Left lung (tissue), 10 donors: ENCODE data around the gene POLR2C. TPM values are rescaled to one million over a fixed set of nuclear protein-coding genes. Genes with fewer than 3 reads are reported as not detected.

Experiments
- ATAC-seq: fragments of 200-7000 bp; cut with Tn5 transposase; one replicate; pipeline ENCODE4 v1.9.1; 2020; ENCODE audit warnings: moderate library complexity
- DNase-seq, 4 donors: peaks; one replicate each; pipeline ENCODE4 v3.0.0-alpha.2; 2013 to 2020
- H3K27ac ChIP-seq, 2 donors: fragments of 200-600 bp; sonication (generic) in 1 of 2; one replicate each; pipeline versions ENCODE4 v1.5.0 to v1.8.0; 2020 to 2021
- H3K27me3 ChIP-seq, 2 donors: fragments of 200-600 bp; sonication (generic) in 1 of 2; one replicate each; pipeline versions ENCODE4 v1.5.0 to v1.8.0; 2020 to 2021
- H3K36me3 ChIP-seq, 2 donors: fragments of 200-600 bp; sonication (generic) in 1 of 2; one replicate each; pipeline versions ENCODE4 v1.5.0 to v1.8.0; 2020 to 2021
- H3K4me1 ChIP-seq, 2 donors: fragments of 200-600 bp; one replicate each; pipeline ENCODE4 v1.8.0; 2021
- H3K4me3 ChIP-seq, 2 donors: fragments of 200-600 bp; sonication (generic) in 1 of 2; one replicate each; pipeline versions ENCODE4 v1.5.0 to v1.8.0; 2020 to 2021; ENCODE audit warnings: mild to moderate bottlenecking in 1 of 2
- H3K9me3 ChIP-seq, 2 donors: fragments of 200-600 bp; sonication (generic) in 1 of 2; one replicate each; pipeline versions ENCODE4 v1.5.0 to v1.8.0; 2020 to 2021
- CTCF ChIP-seq, 2 donors: fragments of 200-600 bp; sonication (generic) in 1 of 2; IDR thresholded peaks; one replicate each; pipeline versions ENCODE4 v1.5.0 to v1.8.0; 2021; ENCODE audit warnings: antibody characterized with exemption in 2 of 2
- intact Hi-C, 2 donors: fragments of 100-400 bp; cut with DNase I; formaldehyde crosslinking; loops; one replicate each; pipeline versions ENCODE4 v1.11.2 to v1.14.2; 2022
- polyA plus RNA-seq, 6 donors: library from polyadenylated mRNA; unstranded; fragments of 120-200 nt; gene quantifications; one replicate each; pipeline ENCODE4 v1.2.1, GENCODE V29; 2013; ENCODE audit not compliant: insufficient read length in 6 of 6
- total RNA-seq, 2 donors: library from RNA; stranded (reverse); fragmentation: NEBNext Ultra II Directional; extraction: Animal tissue kit (Norgen Biotek cat#: 25700); gene quantifications; one replicate each; pipeline ENCODE4 v1.2.1, GENCODE V29; 2021
- donor health status: DM: no; HTN: yes; CAD: no.
- donor health status: DM: no; HTN: no; CAD: no.

POLR2C gene
- total and polyA plus RNA-seq, 8 donors: 71.0 to 85.9 (median 81.9) TPM

GRCh38 chr16:57474671-57475661 lies 12.5 kb downstream of the POLR2C start:
- DNase-seq: no peak
- H3K36me3 ChIP-seq: peaks cover 0 to 51% of the 10 kb centered on the region in 2 donors
- intact Hi-C loops: no loop called here
- no peak overlapping the region for H3K4me3 ChIP-seq
- H3K27me3 ChIP-seq: peaks cover 0 to 8% of the 10 kb centered on the region in 2 donors
- H3K9me3 ChIP-seq: no peaks in the 10 kb centered on the region
- H3K27ac ChIP-seq: no peak overlapping the region
- ATAC-seq: no peak
- H3K4me1 ChIP-seq: peaks cover 43 to 69% of the 10 kb centered on the region in 2 donors
- no peak for TF ChIP-seq CTCF (IDR thresholded peaks at IDR 0.05)

DNA sequence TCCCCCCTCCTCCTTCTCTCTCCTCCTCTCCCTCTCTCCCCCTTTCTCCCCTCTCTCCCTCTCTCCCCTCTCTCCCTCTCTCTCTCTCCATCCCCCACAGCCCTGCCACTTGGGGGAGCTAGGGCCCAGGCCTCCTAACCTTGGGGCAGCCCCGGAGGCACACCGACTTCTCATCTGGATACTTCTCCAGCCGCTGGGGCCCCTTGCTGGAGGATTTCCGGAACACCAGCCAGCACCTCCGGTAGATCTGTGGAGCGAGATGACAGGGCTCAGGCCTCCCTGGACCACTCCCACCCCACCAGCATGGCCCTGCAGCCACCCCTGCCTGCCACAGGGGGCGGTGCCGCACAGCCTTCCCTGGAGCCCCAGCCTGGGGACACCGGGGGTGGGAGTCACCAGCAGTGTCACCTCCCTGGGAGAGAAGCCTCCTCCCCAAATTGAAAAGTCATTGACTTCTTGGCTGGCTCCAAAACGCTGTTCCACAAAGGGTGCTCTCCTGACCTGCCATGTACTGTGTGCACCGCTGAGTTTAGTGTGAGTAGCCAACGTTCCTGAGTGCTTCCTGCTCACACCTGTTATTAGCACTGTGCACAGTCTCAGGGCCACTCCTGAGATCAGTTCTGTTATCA lies 13.3 kb downstream of the POLR2C start:
- Histone ChIP-seq H3K36me3 (peaks cover 0 to 42% of the 10 kb centered on the region in 2 donors), H3K27ac (no peak overlapping the region), H3K4me3 (no peak overlapping the region), H3K4me1 (peaks cover 49 to 69% of the 10 kb centered on the region in 2 donors), H3K27me3 (peaks cover 0 to 8% of the 10 kb centered on the region in 2 donors), H3K9me3 (no peaks in the 10 kb centered on the region)
- peak; percentile 32 to 55 for TF ChIP-seq CTCF (IDR thresholded peaks at IDR 0.05)
- peak in 2 of 4 donors; percentile 50 to 84 for DNase-seq
- peak; percentile 24 for ATAC-seq
- intact Hi-C loops: no loop called here

GRCh38 chr16:57476546-57477410 lies 14.3 kb downstream of the POLR2C start:
- intact Hi-C loops: no loop called here
- peaks cover 0 to 33% of the 10 kb centered on the region in 2 donors for H3K36me3 ChIP-seq
- TF ChIP-seq CTCF (IDR thresholded peaks at IDR 0.05): no peak
- H3K27me3 ChIP-seq: peaks cover 0 to 8% of the 10 kb centered on the region in 2 donors
- H3K9me3 ChIP-seq: no peaks in the 10 kb centered on the region
- no peak overlapping the region for H3K4me3 ChIP-seq
- ATAC-seq (peak; percentile 6), DNase-seq (no peak)
- H3K4me1 ChIP-seq: peaks cover 48 to 62% of the 10 kb centered on the region in 2 donors
- H3K27ac ChIP-seq: no peak overlapping the region

DNA sequence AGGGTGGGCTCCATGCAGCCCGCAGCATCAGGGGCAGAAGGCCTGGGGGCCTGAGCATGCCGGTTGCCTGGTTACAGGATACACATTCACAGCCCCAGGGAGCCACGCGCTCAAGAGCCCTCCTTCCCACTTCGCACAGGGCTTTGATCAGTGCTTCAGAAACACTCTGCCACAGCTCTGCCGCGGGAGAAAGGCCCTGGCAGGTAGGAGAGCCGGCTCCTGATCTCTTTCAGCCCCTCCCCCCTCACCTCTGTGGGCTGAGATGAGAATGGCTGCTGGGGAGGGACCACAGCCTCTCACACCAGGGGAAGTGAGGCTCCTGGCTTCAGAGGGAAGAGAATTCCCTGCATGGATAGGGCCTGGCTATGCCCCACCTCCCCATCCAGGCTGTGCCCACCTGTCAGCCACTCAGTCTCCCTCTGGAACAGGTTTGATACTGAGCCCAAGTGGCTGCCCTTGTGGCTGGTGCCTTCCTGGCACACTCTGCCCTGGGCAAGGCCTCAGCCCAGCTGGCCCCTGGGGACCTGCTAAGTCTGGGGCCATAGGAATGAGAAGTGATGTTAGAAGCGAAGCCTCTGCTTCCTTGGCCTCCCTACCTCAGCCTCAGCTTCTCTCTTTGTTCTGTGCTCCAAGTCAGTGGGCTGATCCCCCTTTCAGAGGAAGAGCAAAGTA lies 15.2 kb downstream of the POLR2C start:
- no peak for TF ChIP-seq CTCF (IDR thresholded peaks at IDR 0.05)

More for the DNA sequence above, 15.2 kb downstream of the POLR2C start:
- intact Hi-C loops: no loop called here
- peak in 1 of 4 donors; percentile 51 for DNase-seq
- Histone ChIP-seq H3K27ac (no peak overlapping the region), H3K36me3 (peaks cover 0 to 24% of the 10 kb centered on the region in 2 donors), H3K4me3 (no peak overlapping the region), H3K4me1 (peaks cover 43 to 54% of the 10 kb centered on the region in 2 donors), H3K27me3 (peaks cover 0 to 8% of the 10 kb centered on the region in 2 donors), H3K9me3 (no peaks in the 10 kb centered on the region)
- peak; percentile 45 for ATAC-seq
